Measurements from ENCODE around the gene OR52E6. TPM values are rescaled to one million over a fixed set of nuclear protein-coding genes. Genes with fewer than 3 reads are reported as not detected.

Gene OR52E6
- not detected for total RNA-seq
- not detected for polyA plus RNA-seq (2013, experiment 1 of 2)
- polyA plus RNA-seq (2013, experiment 2 of 2) = not detected
- long read RNA-seq, experiment 1 = 0 reads
- long read RNA-seq, experiment 2 = 0 reads
- long read RNA-seq, experiment 3 = 0 reads
- long read RNA-seq, experiment 4 = 0 reads

GRCh38 chr11:5841797-5842196 lies at the start of gene OR52E6:
Gene OR52E6 (minus strand): TSS chr11:5841897. CDS start chr11:5841897, 0 bp downstream.
- H3K4me1 ChIP-seq (ENCODE audit: control insufficient read depth, insufficient read depth, low read length) = no peaks in the 10 kb centered on the region
- H3K9me3 ChIP-seq (ENCODE audit: control insufficient read depth, low read length) = no peaks in the 10 kb centered on the region
- no peaks in the 10 kb centered on the region for H3K27me3 Mint-ChIP-seq (ENCODE audit: insufficient read depth)
- no peaks in the 10 kb centered on the region for H3K9me3 Mint-ChIP-seq
- H3K36me3 Mint-ChIP-seq (ENCODE audit: low read depth) = no peaks in the 10 kb centered on the region
- no peaks in the 10 kb centered on the region for H3K27me3 ChIP-seq (ENCODE audit: control insufficient read depth, insufficient read depth, low read length, poor library complexity, severe bottlenecking)
- H3K27ac ChIP-seq (ENCODE audit: low read depth, low read length) = no peak within 1 kb of the TSS
- WGBS, 2 experiments (ENCODE audit: insufficient coverage in 1 of 2, insufficient read length in 1 of 2) = 0% methylated on average over 1 of the region's 1 CpG; no CpG with 5 or more reads in 1 of the 2 experiments
- no peaks in the 10 kb centered on the region for H3K4me1 Mint-ChIP-seq
- H3K9ac ChIP-seq (ENCODE audit: extremely low read depth, low read length, poor library complexity, severe bottlenecking) = no peak within 1 kb of the TSS
- H3K27ac Mint-ChIP-seq = no peak within 1 kb of the TSS
- no peak within 1 kb of the TSS for H3K4me3 ChIP-seq (ENCODE audit: low read length)
- DNase-seq = no peak
- no peak for TF ChIP-seq CTCF (conservative IDR thresholded peaks at IDR 0.05)
- no peak within 1 kb of the TSS for H3K4me3 Mint-ChIP-seq
- H3K36me3 ChIP-seq (ENCODE audit: control insufficient read depth, insufficient read depth, low read length) = no peaks in the 10 kb centered on the region

GRCh38 chr11:5891216-5891800 lies 49.6 kb upstream of the OR52E6 start:
- no peak overlapping the region for H3K4me3 ChIP-seq (ENCODE audit: low read length)
- H3K4me1 ChIP-seq (ENCODE audit: control insufficient read depth, insufficient read depth, low read length) = no peaks in the 10 kb centered on the region
- Mint-ChIP-seq H3K9me3 (no peaks in the 10 kb centered on the region), H3K36me3 (ENCODE audit: low read depth) (no peaks in the 10 kb centered on the region), H3K27me3 (ENCODE audit: insufficient read depth) (no peaks in the 10 kb centered on the region), H3K4me3 (no peak overlapping the region), H3K27ac (no peak overlapping the region), H3K4me1 (no peaks in the 10 kb centered on the region)
- H3K27me3 ChIP-seq (ENCODE audit: control insufficient read depth, insufficient read depth, low read length, poor library complexity, severe bottlenecking) = no peaks in the 10 kb centered on the region
- peak; percentile 47 for DNase-seq
- H3K9me3 ChIP-seq (ENCODE audit: control insufficient read depth, low read length) = no peaks in the 10 kb centered on the region
- WGBS, 2 experiments (ENCODE audit: insufficient coverage in 1 of 2, insufficient read length in 1 of 2) = 62 to 75% methylated on average over 2 to 4 of the region's 4 CpGs
- H3K27ac ChIP-seq (ENCODE audit: low read depth, low read length) = no peak overlapping the region
- TF ChIP-seq CTCF (conservative IDR thresholded peaks at IDR 0.05) = peak; percentile 72
- H3K36me3 ChIP-seq (ENCODE audit: control insufficient read depth, insufficient read depth, low read length) = no peaks in the 10 kb centered on the region
- no peak overlapping the region for H3K9ac ChIP-seq (ENCODE audit: extremely low read depth, low read length, poor library complexity, severe bottlenecking)

- no peaks in the 10 kb centered on the region for H3K4me1 Mint-ChIP-seq
- H3K4me1 ChIP-seq (ENCODE audit: control insufficient read depth, insufficient read depth, low read length) = no peaks in the 10 kb centered on the region
- H3K36me3 Mint-ChIP-seq (ENCODE audit: low read depth) = no peaks in the 10 kb centered on the region
- H3K36me3 ChIP-seq (ENCODE audit: control insufficient read depth, insufficient read depth, low read length) = no peaks in the 10 kb centered on the region
- no peaks in the 10 kb centered on the region for H3K9me3 ChIP-seq (ENCODE audit: control insufficient read depth, low read length)
- H3K27ac ChIP-seq (ENCODE audit: low read depth, low read length) = no peak overlapping the region
- DNase-seq = no peak
- peaks cover 2% of the 10 kb centered on the region for H3K27me3 ChIP-seq (ENCODE audit: control insufficient read depth, insufficient read depth, low read length, poor library complexity, severe bottlenecking)
- H3K4me3 Mint-ChIP-seq = no peak overlapping the region
- H3K27me3 Mint-ChIP-seq (ENCODE audit: insufficient read depth) = no peaks in the 10 kb centered on the region
- 92% methylated on average over 1 of the region's 1 CpG; no CpG with 5 or more reads in 1 of the 2 experiments for WGBS, 2 experiments (ENCODE audit: insufficient coverage in 1 of 2, insufficient read length in 1 of 2)
- H3K4me3 ChIP-seq (ENCODE audit: low read length) = no peak overlapping the region
- no peak overlapping the region for H3K9ac ChIP-seq (ENCODE audit: extremely low read depth, low read length, poor library complexity, severe bottlenecking)
- H3K27ac Mint-ChIP-seq = no peak overlapping the region
- H3K9me3 Mint-ChIP-seq = no peaks in the 10 kb centered on the region
- no peak for TF ChIP-seq CTCF (conservative IDR thresholded peaks at IDR 0.05)
Measured at GRCh38 chr11:5887661-5888060, 46.0 kb upstream of the OR52E6 start.

Data from endodermal cell (in vitro differentiated cells).